GM12878 (cell line): ENCODE results near the gene ETNK2. TPM values are rescaled to one million over a fixed set of nuclear protein-coding genes. Genes with fewer than 3 reads are reported as not detected.

Experiments used
- ATAC-seq: fragments of 200-7000 bp; cut with Tn5 transposase; 3 replicates; pipeline ENCODE4 v1.9.1; 2020; ENCODE audit warnings: mild to moderate bottlenecking, moderate library complexity
- BruUV-seq: library from RNA; stranded (reverse); fragments of 400-500 nt; replicated peaks from 2 replicates; lab custom pipeline; 2021; lab: Mats Ljungman, UMichigan
- CTCF ChIA-PET: fragments of 300-600 bp; sonication (Branson Sonifier 250); formaldehyde crosslinking; extraction: SDS; loops from one replicate; lab custom pipeline; 2021; ENCODE audit warnings: inconsistent platforms; lab: Yijun Ruan, JAX
- POLR2A ChIA-PET: fragments of 350-600 bp; formaldehyde crosslinking; extraction: SDS; loops from one replicate; lab custom pipeline; 2021; ENCODE audit warnings: inconsistent platforms; lab: Charles Lee
- RAD21 ChIA-PET: fragments of 300-600 bp; sonication (Branson Sonifier 250); formaldehyde crosslinking; loops from one replicate; lab custom pipeline; 2023; ENCODE audit warnings: antibody characterized with exemption; ENCODE audit not compliant: unreplicated experiment; lab: Charles Lee
- SMC1A ChIA-PET: fragments of 300-600 bp; sonication (Branson Sonifier 250); formaldehyde crosslinking; loops from one replicate; lab custom pipeline; 2023; ENCODE audit not compliant: unreplicated experiment, uncharacterized antibody; lab: Charles Lee
- DNase-seq: peaks from one replicate; pipeline ENCODE4 v3.0.0-alpha.2; 2011; ENCODE audit warnings: low read depth, low spot score
- FAIRE-seq: peaks from 3 replicates; lab custom pipeline; 2011; peaks lifted over from hg19 to GRCh38; lab: Jason Lieb, UNC
- H2AFZ ChIP-seq: 2 replicates; pipeline ENCODE4 v1.6.0; 2011; ENCODE audit warnings: low read depth, low read length, control low read depth; ENCODE audit not compliant: control insufficient read depth
- H3K27ac ChIP-seq: 2 replicates; pipeline ENCODE4 v1.5.1; 2011; ENCODE audit warnings: control low read depth; ENCODE audit not compliant: control insufficient read depth, insufficient read depth
- H3K27me3 ChIP-seq, 2 experiments: replicated peaks in 1 of 2; 2 replicates each; pipeline versions ENCODE4 v1.6.0 to v1.6.1; 2011; ENCODE audit warnings: low read length in 1 of 2; ENCODE audit not compliant: control insufficient read depth in 2 of 2, insufficient read depth in 2 of 2
- H3K36me3 ChIP-seq, 2 experiments: 2 replicates each; pipeline ENCODE4 v1.5.1; 2011; ENCODE audit warnings: low read length in 1 of 2; ENCODE audit not compliant: control insufficient read depth in 2 of 2, insufficient read depth in 2 of 2
- H3K4me1 ChIP-seq: 2 replicates; pipeline ENCODE4 v1.6.1; 2011; ENCODE audit warnings: mild to moderate bottlenecking, low read length, moderate library complexity, mixed read lengths; ENCODE audit not compliant: control insufficient read depth, insufficient read depth
- H3K4me2 ChIP-seq: 2 replicates; pipeline ENCODE4 v1.6.0; 2011; ENCODE audit warnings: control low read depth; ENCODE audit not compliant: control insufficient read depth, insufficient read depth
- H3K4me3 ChIP-seq: fragments of 200-600 bp; sonication (generic); 2 replicates; pipeline ENCODE4 v1.5.1; 2016
- H3K79me2 ChIP-seq: 2 replicates; pipeline ENCODE4 v1.6.0; 2011; ENCODE audit warnings: low read length; ENCODE audit not compliant: control insufficient read depth, insufficient read depth
- H3K9ac ChIP-seq: 2 replicates; pipeline ENCODE4 v1.8.0; 2011; ENCODE audit warnings: low read length, control low read depth, mixed read lengths; ENCODE audit not compliant: control insufficient read depth, insufficient read depth
- H3K9me3 ChIP-seq: replicated peaks from 3 replicates; pipeline ENCODE4 v1.5.1; 2011; ENCODE audit warnings: mild to moderate bottlenecking, low read length; ENCODE audit not compliant: control insufficient read depth, insufficient read depth
- H4K20me1 ChIP-seq: 2 replicates; pipeline ENCODE4 v1.6.0; 2011; ENCODE audit not compliant: control insufficient read depth, insufficient read depth
- BMI1 ChIP-seq: fragments of 450-650 bp; IDR thresholded peaks from 2 replicates; pipeline ENCODE4 v1.6.1; 2016; ENCODE audit warnings: mild to moderate bottlenecking, moderate library complexity, borderline replicate concordance
- ELK1 ChIP-seq: IDR thresholded peaks from 2 replicates; pipeline ENCODE4 v1.6.1; 2012; ENCODE audit warnings: low read depth, low read length, improper control_type of control experiment
- MAX ChIP-seq: IDR thresholded peaks from 2 replicates; pipeline ENCODE4 v1.6.1; 2012; ENCODE audit warnings: low read depth, low read length, improper control_type of control experiment
- SUZ12 ChIP-seq: fragments of 200-600 bp; sonication (generic); IDR thresholded peaks from one replicate; pipeline ENCODE4 v1.6.1; 2018; ENCODE audit warnings: antibody characterized with exemption, mild to moderate bottlenecking; ENCODE audit not compliant: unreplicated experiment
- YBX1 ChIP-seq: fragments of 450-650 bp; IDR thresholded peaks from 2 replicates; pipeline ENCODE4 v1.6.1; 2016; ENCODE audit warnings: antibody characterized with exemption
- WGBS: methylation state at CpG from one replicate; pipeline ENCODE4 v1.1.6; 2016; ENCODE audit warnings: low lambda C conversion rate; ENCODE audit not compliant: insufficient replicate concordance, insufficient coverage; ENCODE audit errors: missing lambda C conversion rate; 5-methylcytosine and 5-hydroxymethylcytosine counted together
- in situ Hi-C: fragments of 300-500 bp; cut with MboI; formaldehyde crosslinking; loops from 9 replicates; pipeline ENCODE4 v1.14.3; 2018; ENCODE audit warnings: mixed read lengths
- intact Hi-C: fragments of 100-400 bp; cut with micrococcal nuclease; formaldehyde crosslinking; loops from one replicate; pipeline ENCODE4 v1.14.2; 2022; ENCODE audit not compliant: unreplicated experiment
- polyA plus RNA-seq, 11 experiments: library from polyadenylated mRNA; depleted of rRNA in 4 of 11; unstranded in 6 of 11; stranded (reverse) in 5 of 11; fragments of >200 nt; fragmentation: Nextera tagmentation in 4 of 11; fragmentation: Illumina TruSeq in 1 of 11; extraction: Ambion mirVana in 4 of 11; extraction: Trizol in 1 of 11; gene quantifications; 1 replicate in 1 of 11; 2 replicates in 10 of 11; pipeline versions ENCODE4 v1.2.1 to v1.2.3, GENCODE V29; 2011 to 2016; ENCODE audit warnings: inconsistent platforms in 2 of 11, missing spikeins in 2 of 11, low read depth in 1 of 11
- total RNA-seq, 4 experiments: library from RNA; depleted of rRNA in 3 of 4; stranded (reverse); fragments of >200 nt in 3 of 4; fragmentation: Illumina TruSeq in 1 of 4; extraction: Trizol in 1 of 4; gene quantifications; 2 replicates each; pipeline versions ENCODE4 v1.2.1 to v1.2.3, GENCODE V29; 2013 to 2021

ETNK2 gene
- total and polyA plus RNA-seq, 10 of the 15 experiments (the other 5 are each of a cell fraction or from before 2014, with no cell fraction given) = 0.14 TPM; not detected in 9

DNA sequence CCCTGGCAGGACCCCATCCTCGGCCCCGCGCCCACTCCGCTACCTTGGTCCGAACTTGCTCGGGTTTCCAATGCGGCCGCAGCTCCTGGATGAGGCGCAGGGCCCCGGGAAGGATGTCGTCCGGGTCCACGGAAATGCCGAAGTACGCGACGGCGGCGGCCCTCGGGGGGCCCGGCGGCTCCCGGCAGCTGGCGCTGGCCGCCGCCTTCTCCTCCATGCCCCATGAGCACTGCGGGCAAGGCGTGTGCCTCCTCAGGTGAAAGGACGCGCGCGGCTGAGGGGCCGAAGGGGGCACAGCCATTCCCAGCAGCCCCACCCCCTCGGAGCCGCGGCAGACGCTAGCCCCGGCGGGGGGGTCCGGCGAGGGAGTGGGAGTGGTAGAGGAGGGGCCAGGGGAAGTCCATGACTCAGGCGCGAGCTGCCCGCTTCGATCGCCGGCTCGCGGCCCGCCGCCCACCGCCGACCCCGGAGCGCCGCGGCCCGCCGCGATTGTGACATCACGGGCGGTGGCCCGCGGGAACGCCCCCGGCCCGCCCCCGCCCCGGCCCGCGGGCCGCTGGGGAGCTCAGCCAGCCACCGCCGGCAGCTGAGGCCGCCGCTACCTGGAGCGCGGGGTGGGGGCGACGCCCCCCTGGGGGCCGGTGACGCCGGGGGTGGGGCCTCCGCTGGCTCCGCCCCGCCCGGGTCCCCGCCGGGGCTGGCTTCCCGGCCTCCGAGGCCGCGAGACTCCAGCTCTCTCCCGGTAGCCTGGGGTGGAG is at the start of gene ETNK2 (continued):
- TF ChIP-seq ELK1 (no peak), BMI1 (no peak), SUZ12 (peak; percentile 94)
- TF ChIP-seq, all 136 proteins: peak for 4

DNA sequence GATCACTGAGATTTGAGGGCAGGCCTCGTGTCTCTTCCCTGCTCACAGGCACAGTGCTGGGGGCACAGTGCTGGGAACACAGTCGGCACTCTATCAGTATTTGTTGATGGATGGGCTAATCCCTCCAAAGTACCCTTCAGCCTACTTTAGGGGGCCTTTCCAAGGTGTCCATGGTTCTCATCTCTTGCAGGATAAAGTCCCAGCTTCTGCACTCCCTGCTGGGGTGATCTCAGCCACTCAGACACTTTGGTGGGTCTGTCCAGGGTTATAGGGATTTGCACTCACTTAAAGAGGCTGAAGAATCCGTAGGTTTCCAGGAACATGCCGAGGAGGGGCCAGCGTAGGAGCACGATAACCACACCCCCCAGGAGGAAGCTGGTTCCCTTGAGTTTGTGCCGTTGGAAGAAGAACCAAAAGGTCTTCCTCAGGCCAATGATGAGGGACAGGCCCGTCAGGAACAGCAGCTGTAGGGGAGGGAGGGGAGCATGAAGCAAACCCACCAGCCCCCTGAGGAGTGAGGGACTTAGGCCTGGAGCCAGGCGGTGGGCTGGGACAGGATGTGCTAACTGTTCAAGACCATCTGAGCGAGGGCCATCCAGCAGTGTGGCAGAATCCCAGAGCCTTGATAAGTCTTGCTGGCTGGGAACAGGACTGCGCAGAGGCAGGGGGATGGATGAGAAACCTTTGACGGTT is 49.6 kb upstream of the ETNK2 start:
- Histone ChIP-seq H3K9ac (no peak overlapping the region), H3K36me3 (no peaks in the 10 kb centered on the region), H3K4me3 (no peak overlapping the region), H4K20me1 (no peaks in the 10 kb centered on the region), H2AFZ (no peak overlapping the region), H3K4me1 (no peaks in the 10 kb centered on the region), H3K9me3 (no peaks in the 10 kb centered on the region), H3K27ac (no peak overlapping the region), H3K27me3 (peaks cover 0 to 2% of the 10 kb centered on the region in 2 experiments; a peak in 3 of 4 replicates), H3K4me2 (no peak overlapping the region), H3K79me2 (no peaks in the 10 kb centered on the region)
- ChIA-PET POLR2A (interaction anchor here (1.0 kb wide), 1 partner anchor 10 kb away, joined by 4 read pairs; no protein-coding TSS in a partner anchor), SMC1A (interaction anchor here (1.0 kb wide), 1 partner anchor 198 kb away, joined by 3 read pairs; no protein-coding TSS in a partner anchor), RAD21 (no interaction called here), CTCF (interaction anchor here (1.5 kb wide), 1 partner anchor 10 kb away, joined by 3 read pairs; no protein-coding TSS in a partner anchor)
- no peak for FAIRE-seq
- TF ChIP-seq YBX1 = no peak
- TF ChIP-seq MAX = no peak
- DNase-seq = no peak
- no peak for ATAC-seq
- 24% methylated on average over 12 of the region's 12 CpGs for WGBS
- intact Hi-C loops (no loop called here), in situ Hi-C loops (no loop called here)
- BruUV-seq = no TSS peak
